Activated naive CD4-positive, alpha-beta T cell treated with anti-CD3 and anti-CD28 coated beads, Interleukin-2, amount 50 U/mL, for 24 hours (primary cell): ENCODE measurements around the gene IGFLR1.
A peak's percentile ranks its signal among the peaks of the same experiment; 100 is the strongest.

ENCODE experiments used
- H3K27ac Mint-ChIP-seq: one replicate; pipeline ENCODE4 v1.8.0; 2021; ENCODE audit warnings: mild to moderate bottlenecking, mixed read lengths
- H3K27me3 Mint-ChIP-seq: one replicate; pipeline ENCODE4 v1.8.0; 2021; ENCODE audit warnings: mixed read lengths
- H3K36me3 Mint-ChIP-seq: one replicate; pipeline ENCODE4 v1.8.0; 2021; ENCODE audit warnings: mixed read lengths
- H3K4me1 Mint-ChIP-seq: one replicate; pipeline ENCODE4 v1.8.0; 2021; ENCODE audit warnings: mixed read lengths
- H3K4me3 Mint-ChIP-seq: one replicate; pipeline ENCODE4 v1.8.0; 2021; ENCODE audit warnings: mild to moderate bottlenecking, mixed read lengths
- H3K9me3 Mint-ChIP-seq: one replicate; pipeline ENCODE4 v1.8.0; 2021; ENCODE audit warnings: mixed read lengths

IGFLR1 gene

GRCh38 chr19:35715981-35716800 lies 26.1 kb downstream of the IGFLR1 start:
- H3K9me3 Mint-ChIP-seq: no peaks in the 10 kb centered on the region
- H3K27ac Mint-ChIP-seq: peak overlapping the region; percentile 97
- H3K27me3 Mint-ChIP-seq: no peaks in the 10 kb centered on the region
- H3K4me3 Mint-ChIP-seq: peak overlapping the region; percentile 99
- peaks cover 63% of the 10 kb centered on the region for H3K4me1 Mint-ChIP-seq
- H3K36me3 Mint-ChIP-seq: peaks cover 5% of the 10 kb centered on the region

- Mint-ChIP-seq H3K27ac (no peak overlapping the region), H3K9me3 (no peaks in the 10 kb centered on the region), H3K36me3 (peaks cover 5% of the 10 kb centered on the region), H3K27me3 (no peaks in the 10 kb centered on the region), H3K4me1 (peaks cover 71% of the 10 kb centered on the region), H3K4me3 (peak overlapping the region; percentile 99)
These were observed 26.9 kb downstream of the IGFLR1 start for GRCh38 chr19:35715355-35715809.

GRCh38 chr19:35714601-35715354 lies 27.5 kb downstream of the IGFLR1 start:
- Mint-ChIP-seq H3K4me3 (peak overlapping the region; percentile 91), H3K27me3 (no peaks in the 10 kb centered on the region), H3K4me1 (peaks cover 70% of the 10 kb centered on the region), H3K36me3 (peaks cover 3% of the 10 kb centered on the region), H3K9me3 (no peaks in the 10 kb centered on the region), H3K27ac (peak overlapping the region; percentile 97)

- Mint-ChIP-seq H3K27me3 (no peaks in the 10 kb centered on the region), H3K4me1 (peaks cover 63% of the 10 kb centered on the region), H3K27ac (peak overlapping the region; percentile 97), H3K9me3 (no peaks in the 10 kb centered on the region), H3K36me3 (peaks cover 3% of the 10 kb centered on the region), H3K4me3 (peak overlapping the region; percentile 91)
These were observed 28.3 kb downstream of the IGFLR1 start for GRCh38 chr19:35713904-35714495.

- peaks cover 62% of the 10 kb centered on the region for H3K4me1 Mint-ChIP-seq
These were observed 28.8 kb downstream of the IGFLR1 start for GRCh38 chr19:35713506-35713850.

GRCh38 chr19:35712567-35713505 lies 29.4 kb downstream of the IGFLR1 start:
- peaks cover 62% of the 10 kb centered on the region for H3K4me1 Mint-ChIP-seq
- no peaks in the 10 kb centered on the region for H3K9me3 Mint-ChIP-seq
- no peaks in the 10 kb centered on the region for H3K27me3 Mint-ChIP-seq
- H3K36me3 Mint-ChIP-seq: peaks cover 3% of the 10 kb centered on the region
- peak overlapping the region; percentile 91 for H3K4me3 Mint-ChIP-seq
- H3K27ac Mint-ChIP-seq: peak overlapping the region; percentile 97

More at GRCh38 chr19:35713506-35713850, 28.8 kb downstream of the IGFLR1 start:
- H3K36me3 Mint-ChIP-seq: peaks cover 3% of the 10 kb centered on the region
- H3K9me3 Mint-ChIP-seq: no peaks in the 10 kb centered on the region
- H3K27me3 Mint-ChIP-seq: no peaks in the 10 kb centered on the region
- H3K4me3 Mint-ChIP-seq: peak overlapping the region; percentile 91
- peak overlapping the region; percentile 97 for H3K27ac Mint-ChIP-seq

- Mint-ChIP-seq H3K4me1 (peaks cover 54% of the 10 kb centered on the region), H3K36me3 (peaks cover 1% of the 10 kb centered on the region), H3K27ac (peak overlapping the region; percentile 97), H3K9me3 (no peaks in the 10 kb centered on the region), H3K4me3 (peak overlapping the region; percentile 67), H3K27me3 (no peaks in the 10 kb centered on the region)
These were observed 31.2 kb downstream of the IGFLR1 start for GRCh38 chr19:35710784-35711723.

GRCh38 chr19:35708391-35708790 lies 33.9 kb downstream of the IGFLR1 start:
- Mint-ChIP-seq H3K9me3 (no peaks in the 10 kb centered on the region), H3K4me3 (no peak overlapping the region), H3K27me3 (no peaks in the 10 kb centered on the region), H3K27ac (no peak overlapping the region), H3K4me1 (peaks cover 31% of the 10 kb centered on the region), H3K36me3 (no peaks in the 10 kb centered on the region)

GRCh38 chr19:35704218-35704617 lies 38.0 kb downstream of the IGFLR1 start, which contains the start of gene ZBTB32:
Gene ZBTB32 (plus strand): TSS chr19:35704558. CDS start chr19:35714627, 10,069 bp downstream.
- no peak within 1 kb of the TSS for H3K27ac Mint-ChIP-seq
- peaks cover 7% of the 10 kb centered on the region for H3K4me1 Mint-ChIP-seq
- no peaks in the 10 kb centered on the region for H3K27me3 Mint-ChIP-seq
- no peak within 1 kb of the TSS for H3K4me3 Mint-ChIP-seq
- no peaks in the 10 kb centered on the region for H3K9me3 Mint-ChIP-seq
- H3K36me3 Mint-ChIP-seq: no peaks in the 10 kb centered on the region

GRCh38 chr19:35703343-35703742 lies 38.9 kb downstream of the IGFLR1 start:
- Mint-ChIP-seq H3K9me3 (no peaks in the 10 kb centered on the region), H3K4me1 (peaks cover 7% of the 10 kb centered on the region), H3K27me3 (no peaks in the 10 kb centered on the region), H3K27ac (no peak overlapping the region), H3K4me3 (no peak overlapping the region), H3K36me3 (no peaks in the 10 kb centered on the region)

- Mint-ChIP-seq H3K27me3 (no peaks in the 10 kb centered on the region), H3K36me3 (no peaks in the 10 kb centered on the region), H3K4me1 (peaks cover 7% of the 10 kb centered on the region), H3K9me3 (no peaks in the 10 kb centered on the region), H3K27ac (peak overlapping the region; percentile 89), H3K4me3 (peak overlapping the region; percentile 97)
These were observed 39.8 kb downstream of the IGFLR1 start for GRCh38 chr19:35702223-35703012.

GRCh38 chr19:35696835-35697234 lies 45.4 kb downstream of the IGFLR1 start:
- no peak overlapping the region for H3K27ac Mint-ChIP-seq
- no peaks in the 10 kb centered on the region for H3K27me3 Mint-ChIP-seq
- no peak overlapping the region for H3K4me3 Mint-ChIP-seq
- no peaks in the 10 kb centered on the region for H3K4me1 Mint-ChIP-seq
- no peaks in the 10 kb centered on the region for H3K9me3 Mint-ChIP-seq
- H3K36me3 Mint-ChIP-seq: no peaks in the 10 kb centered on the region

GRCh38 chr19:35695895-35696422 lies 46.3 kb downstream of the IGFLR1 start:
- no peak overlapping the region for H3K27ac Mint-ChIP-seq
- H3K36me3 Mint-ChIP-seq: no peaks in the 10 kb centered on the region
- no peaks in the 10 kb centered on the region for H3K27me3 Mint-ChIP-seq
- no peaks in the 10 kb centered on the region for H3K4me1 Mint-ChIP-seq
- no peak overlapping the region for H3K4me3 Mint-ChIP-seq
- H3K9me3 Mint-ChIP-seq: no peaks in the 10 kb centered on the region
